NCI-H82 treated with DMSO at 0.1 percent for 48 hours (cell line): ENCODE data around the gene RHD.
"Not testable (repeated sequence)": the region's sequence is repeated elsewhere in the genome, so short reads cannot be mapped to it uniquely, and the experiment has no call there.

Experiments used
- DNase-seq: peaks from one replicate; lab custom pipeline; 2025; ENCODE audit not compliant: unreplicated experiment; lab: John Stamatoyannopoulos, UW

Gene RHD

GRCh38 chr1:25347556-25347955, 75.2 kb downstream of the RHD start:
- DNase-seq = no peak

GRCh38 chr1:25349606-25350005, 77.3 kb downstream of the RHD start:
- no peak for DNase-seq

- DNase-seq = no peak
Observed at GRCh38 chr1:25355841-25356395, 83.6 kb downstream of the RHD start.

GRCh38 chr1:25356441-25356840, 84.1 kb downstream of the RHD start:
- no peak for DNase-seq

- no peak for DNase-seq
Observed at GRCh38 chr1:25356848-25357247, 84.5 kb downstream of the RHD start.

GRCh38 chr1:25360596-25361581, 88.6 kb downstream of the RHD start:
- DNase-seq = no peak

GRCh38 chr1:25361901-25362300, 89.6 kb downstream of the RHD start:
- no peak for DNase-seq

- not testable (repeated sequence) for DNase-seq
Observed at GRCh38 chr1:25362634-25363559, 90.6 kb downstream of the RHD start.

- DNase-seq = no peak
Observed at GRCh38 chr1:25369241-25369640, 96.9 kb downstream of the RHD start.

- not testable (repeated sequence) for DNase-seq
Observed at GRCh38 chr1:25369691-25370271, 97.5 kb downstream of the RHD start.

- DNase-seq = not testable (repeated sequence)
Observed at GRCh38 chr1:25371757-25372156, 99.4 kb downstream of the RHD start.

- not testable (repeated sequence) for DNase-seq
Observed at GRCh38 chr1:25378367-25378766, 106.1 kb downstream of the RHD start.
